HL-60/S4 treated with retinoic acid at 250 ng/mL for 4 days and 3 days (cell line): ENCODE data around the gene MS4A1.
"Not testable (repeated sequence)": the region's sequence is repeated elsewhere in the genome, so short reads cannot be mapped to it uniquely, and the experiment has no call there.

ENCODE experiments used
- in situ Hi-C: fragments of 300-500 bp; cut with MboI; formaldehyde crosslinking; loops from 2 replicates; pipeline ENCODE4 v1.7.0; 2022; ENCODE audit warnings: low sequenced_read_pairs

The MS4A1 gene

DNA sequence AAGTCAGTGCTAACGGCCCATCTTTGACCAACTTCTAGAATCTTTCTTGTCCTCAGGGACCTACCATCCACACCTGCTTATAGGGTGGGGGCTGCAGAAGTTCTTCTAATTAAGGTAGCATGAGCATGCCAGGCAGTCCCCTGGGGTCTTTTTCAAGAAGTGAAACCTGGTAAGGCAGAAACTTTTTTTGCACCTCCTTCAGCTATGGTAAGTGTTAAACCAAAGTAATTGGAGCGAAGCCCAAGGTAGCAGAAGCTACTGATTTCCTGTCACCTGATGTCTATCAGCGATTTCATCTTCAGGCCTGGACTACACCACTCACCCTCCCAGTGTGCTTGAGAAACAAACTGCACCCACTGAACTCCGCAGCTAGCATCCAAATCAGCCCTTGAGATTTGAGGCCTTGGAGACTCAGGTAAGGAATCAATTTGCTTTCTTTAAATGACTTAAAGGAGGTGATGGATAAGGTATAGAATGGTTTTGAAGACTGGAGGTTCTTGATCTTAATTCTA, at the start of gene MS4A1:
Gene MS4A1 (plus strand): TSS at position 317 of the 512 bp plus-strand sequence. CDS start 6,528 bp downstream, outside the sequence.
- in situ Hi-C loops: no loop called here

- in situ Hi-C loops: no loop called here
These were observed 35.6 kb upstream of the MS4A1 start for GRCh38 chr11:60420015-60420414.

GRCh38 chr11:60422609-60423008, 33.0 kb upstream of the MS4A1 start:
- in situ Hi-C loops: no loop called here

GRCh38 chr11:60428517-60428916, 27.1 kb upstream of the MS4A1 start:
- in situ Hi-C loops: no loop called here

GRCh38 chr11:60429272-60429671, 26.4 kb upstream of the MS4A1 start, which contains the start of gene MS4A5:
Gene MS4A5 (plus strand): TSS chr11:60429572. CDS start chr11:60429675, 103 bp downstream.
- in situ Hi-C loops: no loop called here

DNA sequence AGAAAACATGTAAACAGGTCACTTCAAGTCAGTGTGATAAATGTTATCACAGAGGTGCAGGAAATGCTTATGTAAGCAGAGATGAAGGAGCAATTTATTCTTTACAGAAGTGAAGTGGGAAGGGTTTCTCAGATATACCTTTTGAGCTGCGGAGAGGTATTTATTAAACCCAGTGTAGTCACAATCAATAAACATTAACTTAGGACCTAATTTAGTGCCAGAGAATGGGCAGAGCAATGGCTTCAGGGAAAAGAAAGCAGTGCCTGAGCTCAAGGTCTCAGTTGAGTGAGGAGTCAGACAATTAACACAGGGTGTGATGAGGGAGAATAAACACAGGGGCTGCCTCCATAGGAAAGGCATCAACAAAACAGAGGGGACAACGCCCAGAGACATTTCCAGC, 24.4 kb upstream of the MS4A1 start:
- in situ Hi-C loops: no loop called here

DNA sequence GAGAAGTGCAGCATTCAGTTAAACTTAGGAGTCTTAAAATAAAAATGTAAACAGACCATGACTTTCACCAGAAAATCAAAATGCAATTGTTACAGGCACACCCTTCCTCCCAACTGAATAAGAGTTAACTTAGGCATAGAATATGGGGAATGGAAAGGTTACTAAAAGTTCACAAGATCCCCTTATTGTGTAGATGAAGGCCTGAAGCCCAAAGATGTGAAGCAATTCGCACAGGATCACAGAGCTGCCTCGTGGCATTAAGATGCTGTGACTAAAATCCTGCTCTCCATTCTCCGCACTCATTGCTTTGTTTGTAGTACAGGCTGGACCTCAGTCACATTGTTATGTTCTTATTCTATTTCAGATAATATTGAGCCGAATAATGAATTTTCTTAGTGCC, 22.2 kb upstream of the MS4A1 start:
- in situ Hi-C loops: no loop called here

GRCh38 chr11:60447070-60447469, 8.6 kb upstream of the MS4A1 start:
- in situ Hi-C loops: no loop called here

GRCh38 chr11:60447846-60448245, 7.8 kb upstream of the MS4A1 start:
- in situ Hi-C loops: no loop called here

DNA sequence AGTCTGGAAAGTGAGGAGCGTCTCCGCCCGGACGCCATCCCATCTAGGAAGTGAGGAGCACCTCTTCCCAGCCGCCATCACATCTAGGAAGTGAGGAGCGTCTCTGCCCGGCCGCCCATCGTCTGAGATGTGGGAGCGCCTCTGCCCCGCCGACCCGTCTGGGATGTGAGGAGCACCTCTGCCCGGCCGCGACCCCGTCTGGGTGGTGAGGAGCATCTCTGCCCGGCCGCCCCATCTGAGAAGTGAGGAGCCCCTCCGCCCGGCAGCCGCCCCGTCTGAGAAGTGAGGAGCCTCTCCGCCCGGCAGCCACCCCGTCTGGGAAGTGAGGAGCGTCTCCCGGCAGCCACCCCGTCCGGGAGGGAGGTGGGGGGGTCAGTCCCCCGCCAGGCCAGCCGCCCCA, 4.5 kb upstream of the MS4A1 start:
- in situ Hi-C loops: not testable (repeated sequence)

DNA sequence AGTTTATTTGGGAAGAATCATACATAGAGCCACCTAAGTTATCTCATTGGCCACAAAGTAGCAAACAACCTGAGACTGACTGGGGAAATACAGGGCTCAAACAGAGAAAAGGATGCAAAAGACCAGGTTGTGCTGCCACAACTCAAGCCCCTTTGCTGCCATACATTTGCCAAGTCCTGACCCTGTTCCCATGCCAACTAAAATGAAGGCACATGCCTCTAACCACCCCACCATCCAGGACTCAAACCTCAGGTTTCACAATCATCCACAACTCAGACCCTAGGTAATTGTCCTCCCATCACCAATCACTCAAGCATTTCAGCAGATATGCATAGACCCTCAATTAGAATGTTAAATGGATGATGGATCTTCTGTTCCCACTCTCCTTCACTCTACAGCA, 1.4 kb upstream of the MS4A1 start:
- in situ Hi-C loops: no loop called here

DNA sequence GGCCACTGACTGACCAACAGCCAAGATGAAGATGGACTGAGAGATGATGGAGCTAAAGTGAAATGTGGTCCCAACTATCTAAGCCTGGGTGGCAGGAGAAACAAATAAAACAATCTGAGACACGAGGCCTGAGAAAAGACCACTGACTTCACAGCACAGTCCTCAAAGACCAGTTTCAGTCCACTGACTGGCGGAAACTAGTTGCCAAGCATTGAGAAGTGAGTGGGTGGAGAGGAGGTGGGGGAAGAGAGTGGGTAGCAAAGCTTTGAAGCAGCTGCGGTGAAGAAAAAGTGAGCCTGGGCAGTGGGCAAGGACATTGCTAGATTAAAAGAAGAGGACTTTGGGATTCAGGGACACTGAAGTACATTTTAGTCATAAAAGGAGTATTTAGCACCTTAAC, 1.9 kb downstream of the MS4A1 start:
- in situ Hi-C loops: no loop called here

DNA sequence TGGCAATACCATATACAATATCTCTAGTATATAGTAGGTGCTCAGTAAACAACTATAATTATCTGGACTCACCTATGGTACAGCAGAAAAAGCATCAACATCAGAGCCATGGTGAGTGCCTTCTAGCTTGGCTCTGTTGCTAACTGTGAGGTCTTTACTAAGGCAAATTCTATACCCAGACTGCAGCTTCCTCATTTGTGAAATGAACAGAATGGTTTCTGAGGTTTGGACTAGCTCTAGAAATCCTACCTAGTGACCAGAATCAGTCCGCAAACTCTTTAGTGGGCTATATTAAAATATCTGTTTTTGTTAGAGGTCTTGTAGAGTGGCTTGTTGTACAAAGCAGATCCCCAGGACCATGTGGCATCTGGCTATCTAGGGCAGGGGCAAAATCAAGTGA, 3.7 kb downstream of the MS4A1 start:
- in situ Hi-C loops: no loop called here

DNA sequence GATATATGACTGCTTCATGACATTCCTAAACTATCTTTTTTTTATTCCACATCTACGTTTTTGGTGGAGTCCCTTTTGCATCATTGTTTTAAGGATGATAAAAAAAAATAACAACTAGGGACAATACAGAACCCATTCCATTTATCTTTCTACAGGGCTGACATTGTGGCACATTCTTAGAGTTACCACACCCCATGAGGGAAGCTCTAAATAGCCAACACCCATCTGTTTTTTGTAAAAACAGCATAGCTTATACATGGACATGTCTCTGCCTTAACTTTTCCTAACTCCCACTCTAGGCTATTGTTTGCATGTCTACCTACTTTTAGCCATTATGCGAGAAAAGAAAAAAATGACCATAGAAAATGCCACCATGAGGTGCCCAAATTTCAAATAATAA, 13.2 kb downstream of the MS4A1 start:
- in situ Hi-C loops: no loop called here

DNA sequence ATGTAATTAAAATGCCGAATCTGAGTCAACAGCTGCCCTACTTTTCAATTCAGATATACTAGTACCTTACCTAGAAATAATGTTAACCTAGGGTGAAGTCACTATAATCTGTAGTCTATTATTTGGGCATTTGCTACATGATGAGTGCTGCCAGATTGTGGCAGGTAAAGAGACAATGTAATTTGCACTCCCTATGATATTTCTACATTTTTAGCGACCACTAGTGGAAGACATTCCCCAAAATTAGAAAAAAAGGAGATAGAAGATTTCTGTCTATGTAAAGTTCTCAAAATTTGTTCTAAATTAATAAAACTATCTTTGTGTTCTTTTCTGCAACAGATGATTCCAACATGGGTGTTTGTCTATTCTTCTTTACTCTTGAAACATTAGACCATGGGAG, 14.1 kb downstream of the MS4A1 start:
- in situ Hi-C loops: no loop called here

GRCh38 chr11:60477035-60477445, 21.4 kb downstream of the MS4A1 start:
- in situ Hi-C loops: no loop called here

DNA sequence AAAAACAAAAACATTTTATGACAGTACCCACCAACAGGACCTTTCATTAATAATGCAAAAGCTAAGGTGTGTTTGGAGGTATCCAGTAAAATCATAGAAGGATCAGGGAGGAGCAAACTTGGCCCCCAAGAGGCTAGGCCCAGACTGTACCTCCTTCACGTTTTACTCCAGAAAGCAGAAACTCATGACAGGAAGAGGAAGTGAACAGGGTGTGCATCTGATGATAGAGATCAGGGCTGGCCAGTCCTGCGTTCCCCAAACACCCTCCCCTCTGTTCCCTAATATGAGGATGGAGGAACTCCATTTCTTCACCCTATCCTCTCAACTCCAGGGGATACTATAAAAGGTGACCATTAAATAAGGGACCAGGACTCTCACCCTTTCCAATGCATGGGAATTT, 26.7 kb downstream of the MS4A1 start:
- in situ Hi-C loops: no loop called here

- in situ Hi-C loops: no loop called here
These were observed 30.3 kb downstream of the MS4A1 start for GRCh38 chr11:60485987-60486386.

DNA sequence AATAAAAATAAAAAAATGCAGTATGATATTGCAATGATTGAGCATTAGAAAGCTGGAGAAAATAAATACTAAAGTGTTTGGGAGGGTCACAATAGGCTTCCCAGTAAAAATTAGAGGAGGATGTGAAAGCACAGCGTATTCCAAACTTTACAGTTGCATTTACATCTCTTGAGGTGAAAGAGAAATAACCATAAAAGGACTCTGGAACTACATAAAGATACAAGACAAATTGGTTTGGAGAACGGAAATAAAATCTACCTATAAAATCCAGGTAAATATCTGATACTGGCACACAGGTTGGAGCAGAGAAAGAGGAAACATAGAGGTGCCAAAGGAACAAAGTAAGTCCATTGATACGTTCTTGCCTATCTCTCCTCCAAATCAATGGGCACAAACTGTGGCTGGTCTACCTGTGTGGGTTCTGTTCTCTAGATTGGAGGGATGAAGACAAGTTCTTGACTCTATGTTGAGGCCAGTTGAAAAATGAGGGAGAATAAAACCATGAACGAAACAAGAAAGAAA, 36.9 kb downstream of the MS4A1 start, which contains the start of gene MS4A12:
Gene MS4A12 (plus strand): TSS at position 291 of the 522 bp plus-strand sequence. CDS start 4,541 bp downstream, outside the sequence.
- in situ Hi-C loops: no loop called here

DNA sequence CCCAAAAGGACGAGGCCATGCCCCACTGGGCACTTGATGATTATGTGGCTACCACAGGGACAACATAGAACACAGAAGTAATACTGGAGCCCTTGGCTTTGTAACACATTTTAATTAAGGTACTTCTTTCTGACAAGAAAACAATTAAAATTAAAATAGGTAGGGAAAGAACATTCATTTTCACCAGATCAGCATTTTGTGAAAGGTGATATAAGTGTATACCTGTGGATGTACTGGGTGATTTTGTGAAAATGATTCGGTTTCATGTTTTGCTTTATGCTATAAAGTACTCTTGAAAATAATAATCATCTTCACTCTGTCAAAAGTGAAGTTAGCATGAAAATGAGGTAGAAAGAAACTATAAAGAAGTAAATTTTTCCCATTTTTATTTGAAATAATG, 37.8 kb downstream of the MS4A1 start:
- in situ Hi-C loops: no loop called here

- in situ Hi-C loops: no loop called here
These were observed 42.8 kb downstream of the MS4A1 start for GRCh38 chr11:60498399-60498798.

DNA sequence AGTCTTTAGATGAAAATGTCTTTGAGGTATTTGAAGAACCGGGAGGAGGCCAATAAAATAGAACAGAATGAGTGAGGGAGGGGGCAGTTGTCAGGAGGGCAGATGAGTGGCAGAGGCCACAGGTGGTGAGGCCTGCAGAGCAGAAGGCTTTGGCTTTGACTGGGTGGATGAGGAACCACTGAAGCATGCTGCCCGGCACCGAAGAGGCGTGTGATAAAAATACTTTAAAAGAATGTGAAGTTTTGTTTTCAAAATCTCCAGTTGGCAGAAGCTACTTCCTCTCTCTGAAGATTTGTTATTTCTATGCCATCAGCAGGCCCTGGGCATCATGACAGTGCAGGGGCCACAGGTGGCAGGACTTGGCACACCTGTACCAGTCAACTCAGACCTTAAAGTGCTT, 43.2 kb downstream of the MS4A1 start:
- in situ Hi-C loops: no loop called here

DNA sequence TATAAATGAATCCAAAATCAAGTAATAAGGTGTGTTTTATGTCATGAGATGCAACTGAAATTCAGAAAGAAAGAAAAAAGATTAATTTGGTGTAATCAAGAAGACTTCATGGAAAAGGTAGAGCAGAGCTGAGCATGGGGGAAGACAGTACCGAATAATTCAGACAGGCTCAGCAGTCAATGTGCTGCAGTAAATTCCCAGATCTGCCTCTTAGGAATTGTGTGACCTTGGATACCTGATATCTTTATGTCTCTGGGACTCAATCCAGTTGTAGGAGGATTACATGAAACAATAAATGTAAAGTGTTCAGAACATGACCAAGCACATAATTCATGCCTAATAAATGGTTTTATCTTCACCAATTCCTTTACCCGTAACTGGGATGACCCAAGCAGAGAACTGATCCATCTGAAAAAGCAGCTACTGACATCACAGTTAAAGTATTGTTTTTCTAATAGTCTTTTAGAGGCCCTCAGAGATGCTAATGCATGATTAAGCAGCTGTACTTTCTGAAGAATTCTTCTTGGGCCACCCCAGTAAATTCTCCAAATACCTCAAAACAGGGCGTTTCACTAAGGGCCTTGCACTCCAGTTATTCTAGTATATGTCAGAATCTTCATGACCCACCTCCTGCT, 44.7 kb downstream of the MS4A1 start:
- in situ Hi-C loops: no loop called here
